HCT116 (cell line): ENCODE data around the gene KIF25. TPM values are rescaled to one million over a fixed set of nuclear protein-coding genes. Genes with fewer than 3 reads are reported as not detected.

Experiments
- ATAC-seq: fragments of 200-7000 bp; cut with Tn5 transposase; 2 replicates; pipeline ENCODE4 v1.9.1; 2020; ENCODE audit warnings: mild to moderate bottlenecking, moderate library complexity
- BruUV-seq: library from RNA; stranded (reverse); fragments of 400-500 nt; replicated peaks from 2 replicates; lab custom pipeline; 2021; lab: Mats Ljungman, UMichigan
- CTCF ChIA-PET: fragments of 300-600 bp; sonication (Branson Sonifier 250); formaldehyde crosslinking; loops from one replicate; lab custom pipeline; 2021; ENCODE audit warnings: antibody characterized with exemption; lab: Charles Lee
- POLR2A ChIA-PET: fragments of 300-600, 350-600 bp; sonication (Branson Sonifier 250); formaldehyde crosslinking; loops from one replicate; lab custom pipeline; 2021; ENCODE audit warnings: antibody characterized with exemption; lab: Charles Lee
- RAD21 ChIA-PET, 2 experiments: fragments of 300-600 bp; sonication (Branson Sonifier 250); formaldehyde crosslinking; loops; one replicate each; lab custom pipeline; 2023; ENCODE audit warnings: low total read pairs in 2 of 2; ENCODE audit not compliant: uncharacterized antibody in 2 of 2, unreplicated experiment in 2 of 2, low non-redundant PET in 1 of 2; lab: Charles Lee
- DNase-seq: peaks from one replicate; pipeline ENCODE4 v3.0.0-alpha.2; 2010; ENCODE audit warnings: low read depth, low spot score
- H2AFZ ChIP-seq: fragments of 200-600 bp; shearing (Covaris generic), sonication (generic); 2 replicates; pipeline ENCODE4 v1.6.1; 2017; ENCODE audit warnings: low read depth, mixed run types, mixed read lengths, antibody characterized with exemption, low read length; ENCODE audit not compliant: poor library complexity, severe bottlenecking
- H3K27ac ChIP-seq: 2 replicates; pipeline ENCODE4 v1.5.1; 2012; ENCODE audit warnings: low read depth, low read length
- H3K27me3 ChIP-seq: fragments of 200-600 bp; sonication (generic); 2 replicates; pipeline ENCODE4 v1.6.1; 2016; ENCODE audit warnings: mixed run types, low read length, mixed read lengths; ENCODE audit not compliant: insufficient read depth
- H3K36me3 ChIP-seq, 2 experiments: fragments of 200-500 bp in 1 of 2; fragments of 200-600 bp in 1 of 2; sonication (Bioruptor generic) in 1 of 2; sonication (generic) in 1 of 2; 2 replicates each; pipeline versions ENCODE4 v1.5.1 to v1.6.1; 2014 to 2016; ENCODE audit warnings: low read length in 2 of 2, inconsistent platforms in 1 of 2, mixed read lengths in 1 of 2, mixed run types in 1 of 2; ENCODE audit not compliant: insufficient read depth in 2 of 2, control insufficient read depth in 1 of 2
- H3K4me1 ChIP-seq, 2 experiments: fragments of 200-600 bp in 1 of 2; sonication (generic) in 1 of 2; 2 replicates each; pipeline versions ENCODE4 v1.5.1 to v1.6.1; 2012 to 2017; ENCODE audit warnings: low read length in 2 of 2, inconsistent platforms in 1 of 2, mild to moderate bottlenecking in 1 of 2, mixed read lengths in 1 of 2, mixed run types in 1 of 2, moderate library complexity in 1 of 2; ENCODE audit not compliant: insufficient read depth in 2 of 2, control insufficient read depth in 1 of 2
- H3K4me2 ChIP-seq: fragments of 200-600 bp; sonication (generic); 2 replicates; pipeline ENCODE4 v1.6.1; 2017; ENCODE audit warnings: mixed run types, low read length, mixed read lengths
- H3K4me3 ChIP-seq, 2 experiments: fragments of 200-600 bp in 1 of 2; sonication (generic) in 1 of 2; replicated peaks in 1 of 2; 2 replicates each; pipeline ENCODE4 v1.5.1; 2011 to 2016; ENCODE audit warnings: low read length in 2 of 2, control low read depth in 1 of 2, low read depth in 1 of 2, mild to moderate bottlenecking in 1 of 2, mixed read lengths in 1 of 2, mixed run types in 1 of 2
- H3K79me2 ChIP-seq: fragments of 200-600 bp; sonication (generic); 2 replicates; pipeline ENCODE4 v1.6.1; 2017; ENCODE audit warnings: mild to moderate bottlenecking, mixed run types, low read length, moderate library complexity, mixed read lengths; ENCODE audit not compliant: insufficient read depth
- H3K9ac ChIP-seq: fragments of 200-600 bp; sonication (generic); 2 replicates; pipeline ENCODE4 v1.6.1; 2016; ENCODE audit warnings: low read length, mixed read lengths
- H3K9me2 ChIP-seq: fragments of 200-600 bp; sonication (generic), shearing (Covaris generic); 2 replicates; pipeline ENCODE4 v1.6.1; 2017; ENCODE audit warnings: mixed run types, mild to moderate bottlenecking, moderate library complexity; ENCODE audit not compliant: insufficient read depth
- H3K9me3 ChIP-seq, 2 experiments: fragments of 200-500 bp in 1 of 2; fragments of 200-600 bp in 1 of 2; sonication (Bioruptor generic) in 1 of 2; sonication (generic) in 1 of 2; 2 replicates each; pipeline ENCODE4 v1.6.1; 2014 to 2017; ENCODE audit warnings: low read length in 2 of 2, mixed read lengths in 2 of 2, inconsistent platforms in 1 of 2, low read depth in 1 of 2, mild to moderate bottlenecking in 1 of 2, mixed run types in 1 of 2, moderate library complexity in 1 of 2; ENCODE audit not compliant: control insufficient read depth in 1 of 2, insufficient read depth in 1 of 2
- H4K20me1 ChIP-seq: fragments of 200-600 bp; sonication (generic), shearing (Covaris generic); 2 replicates; pipeline ENCODE4 v1.6.1; 2017; ENCODE audit warnings: mixed run types, mild to moderate bottlenecking, moderate library complexity; ENCODE audit not compliant: insufficient read depth
- CEBPB ChIP-seq: IDR thresholded peaks from 2 replicates; pipeline ENCODE4 v1.6.1; 2012; ENCODE audit warnings: low read depth
- EZH2phosphoT487 ChIP-seq: fragments of 200-600 bp; IDR thresholded peaks from 2 replicates; pipeline ENCODE4 v1.6.1; 2018; ENCODE audit warnings: antibody characterized with exemption, borderline replicate concordance
- FOSL1 ChIP-seq: IDR thresholded peaks from 2 replicates; pipeline ENCODE4 v1.6.1; 2012; ENCODE audit warnings: low read depth
- POLR2AphosphoS5 ChIP-seq: IDR thresholded peaks from 2 replicates; pipeline ENCODE4 v1.6.1; 2011; ENCODE audit warnings: mild to moderate bottlenecking, low read depth, low read length, moderate library complexity
- YY1 ChIP-seq: IDR thresholded peaks from 2 replicates; pipeline ENCODE4 v1.6.1; 2011; ENCODE audit warnings: low read length, low read depth, moderate library complexity, mild to moderate bottlenecking; ENCODE audit not compliant: insufficient replicate concordance; ENCODE audit errors: extremely low read depth
- ZNF274 ChIP-seq: fragments of 200-500 bp; sonication (Bioruptor generic); IDR thresholded peaks from 2 replicates; pipeline ENCODE4 v1.6.1; 2014; ENCODE audit warnings: mild to moderate bottlenecking, low read depth, low read length, inconsistent platforms
- intact Hi-C: fragments of 100-400 bp; cut with micrococcal nuclease; formaldehyde crosslinking; loops from 2 replicates; pipeline ENCODE4 v1.10.0; 2022
- total RNA-seq: library from RNA; stranded (reverse); gene quantifications from one replicate; pipeline ENCODE4 v1.2.1, GENCODE V29; 2021; ENCODE audit not compliant: unreplicated experiment
- TF ChIP-seq, protein P1 (sequence below): IDR thresholded peaks from 2 replicates; pipeline ENCODE4 v1.6.1; 2011; ENCODE audit warnings: mild to moderate bottlenecking, low read length, moderate library complexity; ENCODE audit not compliant: insufficient replicate concordance; ENCODE audit errors: extremely low read depth

The KIF25 gene
- total RNA-seq, 1 experiment from 2014 or later: not detected

DNA sequence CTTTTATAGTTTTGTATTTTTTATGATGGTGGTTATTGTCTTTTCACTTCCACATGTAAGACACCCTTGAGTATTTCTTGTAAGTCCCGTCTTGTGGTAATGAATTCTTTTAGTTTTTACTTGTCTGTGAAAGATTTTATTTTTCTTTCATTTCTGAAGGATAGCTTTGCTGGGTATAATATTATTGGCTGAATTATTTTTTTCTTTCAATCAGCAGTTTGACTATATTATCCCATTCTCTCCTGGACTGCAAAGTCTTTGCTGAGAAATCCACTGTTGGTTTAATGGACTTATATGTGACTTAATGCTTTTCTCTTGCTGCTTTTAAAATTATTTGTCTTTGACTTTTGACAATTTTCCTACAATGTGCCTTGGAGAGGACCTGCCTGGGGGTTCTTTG lies 13.8 kb downstream of the KIF25 start:
- ATAC-seq (no peak), DNase-seq (no peak)
- Histone ChIP-seq H3K9me3 (peaks cover 10 to 12% of the 10 kb centered on the region in 2 experiments; a peak in 3 of 4 replicates), H2AFZ (no peak overlapping the region), H3K4me3 (no peak overlapping the region), H3K27me3 (peaks cover 4% of the 10 kb centered on the region; the same call in 1 of the 2 replicates), H3K4me1 (peaks cover 14 to 16% of the 10 kb centered on the region in 2 experiments), H4K20me1 (no peaks in the 10 kb centered on the region), H3K4me2 (no peak overlapping the region), H3K27ac (no peak overlapping the region), H3K79me2 (no peaks in the 10 kb centered on the region), H3K9ac (no peak overlapping the region), H3K36me3 (no peaks in the 10 kb centered on the region), H3K9me2 (no peaks in the 10 kb centered on the region)
- TF ChIP-seq, protein P1, sequence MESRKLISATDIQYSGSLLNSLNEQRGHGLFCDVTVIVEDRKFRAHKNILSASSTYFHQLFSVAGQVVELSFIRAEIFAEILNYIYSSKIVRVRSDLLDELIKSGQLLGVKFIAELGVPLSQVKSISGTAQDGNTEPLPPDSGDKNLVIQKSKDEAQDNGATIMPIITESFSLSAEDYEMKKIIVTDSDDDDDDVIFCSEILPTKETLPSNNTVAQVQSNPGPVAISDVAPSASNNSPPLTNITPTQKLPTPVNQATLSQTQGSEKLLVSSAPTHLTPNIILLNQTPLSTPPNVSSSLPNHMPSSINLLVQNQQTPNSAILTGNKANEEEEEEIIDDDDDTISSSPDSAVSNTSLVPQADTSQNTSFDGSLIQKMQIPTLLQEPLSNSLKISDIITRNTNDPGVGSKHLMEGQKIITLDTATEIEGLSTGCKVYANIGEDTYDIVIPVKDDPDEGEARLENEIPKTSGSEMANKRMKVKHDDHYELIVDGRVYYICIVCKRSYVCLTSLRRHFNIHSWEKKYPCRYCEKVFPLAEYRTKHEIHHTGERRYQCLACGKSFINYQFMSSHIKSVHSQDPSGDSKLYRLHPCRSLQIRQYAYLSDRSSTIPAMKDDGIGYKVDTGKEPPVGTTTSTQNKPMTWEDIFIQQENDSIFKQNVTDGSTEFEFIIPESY: no peak
- TF ChIP-seq YY1 (no peak), EZH2phosphoT487 (no peak), POLR2AphosphoS5 (no peak), FOSL1 (no peak), ZNF274 (no peak), CEBPB (no peak)
- intact Hi-C loops: no loop called here
- ChIA-PET CTCF (no interaction called here), RAD21 (no interaction called here), POLR2A (no interaction called here)
- BruUV-seq: no TSS peak
